IgD-negative memory B cell (primary cell): ENCODE results near the gene HERC5. TPM values are rescaled to one million over a fixed set of nuclear protein-coding genes. Genes with fewer than 3 reads are reported as not detected.
"Not testable (repeated sequence)": the region's sequence is repeated elsewhere in the genome, so short reads cannot be mapped to it uniquely, and the experiment has no call there.

Experiments
- H3K27ac Mint-ChIP-seq, 3 donors: one replicate each; pipeline ENCODE4 v1.8.0; 2020 to 2022; ENCODE audit warnings: mild to moderate bottlenecking in 3 of 3, mixed read lengths in 3 of 3, moderate library complexity in 1 of 3
- H3K27me3 Mint-ChIP-seq: one replicate; pipeline ENCODE4 v1.8.0; 2021; ENCODE audit warnings: mixed read lengths
- H3K36me3 Mint-ChIP-seq: one replicate; pipeline ENCODE4 v1.8.0; 2020; ENCODE audit warnings: mild to moderate bottlenecking, mixed read lengths
- H3K4me1 Mint-ChIP-seq, 3 donors: one replicate each; pipeline ENCODE4 v1.8.0; 2020 to 2022; ENCODE audit warnings: mixed read lengths in 3 of 3, mild to moderate bottlenecking in 1 of 3
- H3K4me3 Mint-ChIP-seq, 4 donors: one replicate each; pipeline ENCODE4 v1.8.0; 2020 to 2022; ENCODE audit warnings: mild to moderate bottlenecking in 4 of 4, mixed read lengths in 4 of 4, moderate library complexity in 3 of 4
- H3K9me3 Mint-ChIP-seq, 3 donors: one replicate each; pipeline ENCODE4 v1.8.0; 2020 to 2021; ENCODE audit warnings: mixed read lengths in 3 of 3, mild to moderate bottlenecking in 1 of 3
- polyA plus RNA-seq: library from polyadenylated mRNA; unstranded; fragments of 300-500 nt; fragmentation: Illumina TruSeq; gene quantifications from one replicate; pipeline ENCODE4 v1.2.3, GENCODE V29; 2021

The HERC5 gene
- polyA plus RNA-seq, 1 donor from 2014 or later = 14.6 TPM

GRCh38 chr4:88523325-88524129 is 66.6 kb downstream of the HERC5 start, which contains the start of gene PYURF:
PYURF (minus strand) TSS chr4:88523776; CDS start chr4:88523700, 76 bp downstream.
- no peaks in the 10 kb centered on the region for H3K36me3 Mint-ChIP-seq
- no peaks in the 10 kb centered on the region for H3K9me3 Mint-ChIP-seq
- peaks cover 10 to 27% (median 17%) of the 10 kb centered on the region in 3 donors for H3K4me1 Mint-ChIP-seq
- H3K4me3 Mint-ChIP-seq = peak within 1 kb of the TSS; percentile 93 to 99 (median 97)
- no peaks in the 10 kb centered on the region for H3K27me3 Mint-ChIP-seq
- peak within 1 kb of the TSS; percentile 64 to 93 (median 89) for H3K27ac Mint-ChIP-seq

GRCh38 chr4:88524171-88524570 is 67.3 kb downstream of the HERC5 start:
- H3K4me3 Mint-ChIP-seq = peak overlapping the region; percentile 70 to 99 (median 95)
- H3K4me1 Mint-ChIP-seq = peaks cover 10 to 27% (median 17%) of the 10 kb centered on the region in 3 donors
- no peaks in the 10 kb centered on the region for H3K27me3 Mint-ChIP-seq
- H3K36me3 Mint-ChIP-seq = no peaks in the 10 kb centered on the region
- H3K27ac Mint-ChIP-seq = peak overlapping the region; percentile 6 to 89 (median 28)
- H3K9me3 Mint-ChIP-seq = no peaks in the 10 kb centered on the region

- Mint-ChIP-seq H3K4me1 (peaks cover 10 to 23% (median 17%) of the 10 kb centered on the region in 3 donors), H3K9me3 (no peaks in the 10 kb centered on the region), H3K36me3 (no peaks in the 10 kb centered on the region), H3K4me3 (peak overlapping the region in 1 of 4 donors; percentile 97), H3K27ac (no peak overlapping the region), H3K27me3 (no peaks in the 10 kb centered on the region)
Measured at GRCh38 chr4:88526221-88526815, 69.4 kb downstream of the HERC5 start.

GRCh38 chr4:88527787-88528186 is 70.9 kb downstream of the HERC5 start:
- Mint-ChIP-seq H3K36me3 (no peaks in the 10 kb centered on the region), H3K27ac (no peak overlapping the region), H3K4me3 (peak overlapping the region; percentile 26 to 70 (median 48))

GRCh38 chr4:88528861-88529260 is 71.9 kb downstream of the HERC5 start:
- Mint-ChIP-seq H3K4me1 (peaks cover 0 to 11% (median 7%) of the 10 kb centered on the region in 3 donors), H3K27me3 (no peaks in the 10 kb centered on the region), H3K4me3 (no peak overlapping the region), H3K36me3 (no peaks in the 10 kb centered on the region), H3K9me3 (no peaks in the 10 kb centered on the region), H3K27ac (no peak overlapping the region)

More at GRCh38 chr4:88527787-88528186, 70.9 kb downstream of the HERC5 start:
- H3K4me1 Mint-ChIP-seq = peaks cover 2 to 12% (median 8%) of the 10 kb centered on the region in 3 donors
- no peaks in the 10 kb centered on the region for H3K9me3 Mint-ChIP-seq
- no peaks in the 10 kb centered on the region for H3K27me3 Mint-ChIP-seq

GRCh38 chr4:88531549-88531948 is 74.6 kb downstream of the HERC5 start:
- H3K4me3 Mint-ChIP-seq = no peak overlapping the region
- peaks cover 1% of the 10 kb centered on the region for H3K27me3 Mint-ChIP-seq
- H3K4me1 Mint-ChIP-seq = peaks cover 0 to 9% (median 7%) of the 10 kb centered on the region in 3 donors
- no peak overlapping the region for H3K27ac Mint-ChIP-seq
- no peaks in the 10 kb centered on the region for H3K36me3 Mint-ChIP-seq
- no peaks in the 10 kb centered on the region for H3K9me3 Mint-ChIP-seq

GRCh38 chr4:88533088-88533790 is 76.3 kb downstream of the HERC5 start:
- no peak overlapping the region for H3K4me3 Mint-ChIP-seq
- no peak overlapping the region for H3K27ac Mint-ChIP-seq
- H3K9me3 Mint-ChIP-seq = no peaks in the 10 kb centered on the region
- peaks cover 3% of the 10 kb centered on the region for H3K27me3 Mint-ChIP-seq
- no peaks in the 10 kb centered on the region for H3K36me3 Mint-ChIP-seq
- peaks cover 0 to 2% (median under 1%) of the 10 kb centered on the region in 3 donors for H3K4me1 Mint-ChIP-seq

- Mint-ChIP-seq H3K36me3 (no peaks in the 10 kb centered on the region), H3K4me1 (no peaks in the 10 kb centered on the region), H3K4me3 (no peak overlapping the region), H3K27ac (no peak overlapping the region), H3K27me3 (peaks cover 3% of the 10 kb centered on the region), H3K9me3 (no peaks in the 10 kb centered on the region)
Measured at GRCh38 chr4:88533937-88534750, 77.2 kb downstream of the HERC5 start.

- Mint-ChIP-seq H3K9me3 (no peaks in the 10 kb centered on the region), H3K4me1 (no peaks in the 10 kb centered on the region), H3K4me3 (no peak overlapping the region), H3K27ac (no peak overlapping the region), H3K27me3 (peaks cover 3% of the 10 kb centered on the region), H3K36me3 (no peaks in the 10 kb centered on the region)
Measured at GRCh38 chr4:88535090-88535755, 78.3 kb downstream of the HERC5 start.

GRCh38 chr4:88537709-88538108 is 80.8 kb downstream of the HERC5 start:
- no peak overlapping the region for H3K27ac Mint-ChIP-seq
- no peaks in the 10 kb centered on the region for H3K4me1 Mint-ChIP-seq
- no peak overlapping the region for H3K4me3 Mint-ChIP-seq
- H3K36me3 Mint-ChIP-seq = no peaks in the 10 kb centered on the region
- H3K9me3 Mint-ChIP-seq = no peaks in the 10 kb centered on the region
- H3K27me3 Mint-ChIP-seq = peaks cover 3% of the 10 kb centered on the region

GRCh38 chr4:88539322-88540068 is 82.6 kb downstream of the HERC5 start:
- not testable (repeated sequence) for H3K4me1 Mint-ChIP-seq, H3K9me3 Mint-ChIP-seq, H3K27me3 Mint-ChIP-seq, H3K36me3 Mint-ChIP-seq, H3K27ac Mint-ChIP-seq, H3K4me3 Mint-ChIP-seq

GRCh38 chr4:88549815-88550214 is 92.9 kb downstream of the HERC5 start:
- H3K27ac Mint-ChIP-seq = no peak overlapping the region

More at GRCh38 chr4:88549815-88550214, 92.9 kb downstream of the HERC5 start:
- Mint-ChIP-seq H3K9me3 (no peaks in the 10 kb centered on the region), H3K27me3 (no peaks in the 10 kb centered on the region), H3K4me1 (peaks cover 0 to 3% (median 0%) of the 10 kb centered on the region in 3 donors), H3K4me3 (no peak overlapping the region), H3K36me3 (no peaks in the 10 kb centered on the region)
